Regular cardiac myocyte (primary cell): ENCODE results near the gene USP17L21. TPM values are rescaled to one million over a fixed set of nuclear protein-coding genes. Genes with fewer than 3 reads are reported as not detected.

Source experiments
- total RNA-seq: library from RNA; depleted of rRNA; stranded (reverse); fragments of >200 nt; gene quantifications from 2 replicates; pipeline ENCODE4 v1.2.3, GENCODE V29; 2014

The USP17L21 gene, protein sequence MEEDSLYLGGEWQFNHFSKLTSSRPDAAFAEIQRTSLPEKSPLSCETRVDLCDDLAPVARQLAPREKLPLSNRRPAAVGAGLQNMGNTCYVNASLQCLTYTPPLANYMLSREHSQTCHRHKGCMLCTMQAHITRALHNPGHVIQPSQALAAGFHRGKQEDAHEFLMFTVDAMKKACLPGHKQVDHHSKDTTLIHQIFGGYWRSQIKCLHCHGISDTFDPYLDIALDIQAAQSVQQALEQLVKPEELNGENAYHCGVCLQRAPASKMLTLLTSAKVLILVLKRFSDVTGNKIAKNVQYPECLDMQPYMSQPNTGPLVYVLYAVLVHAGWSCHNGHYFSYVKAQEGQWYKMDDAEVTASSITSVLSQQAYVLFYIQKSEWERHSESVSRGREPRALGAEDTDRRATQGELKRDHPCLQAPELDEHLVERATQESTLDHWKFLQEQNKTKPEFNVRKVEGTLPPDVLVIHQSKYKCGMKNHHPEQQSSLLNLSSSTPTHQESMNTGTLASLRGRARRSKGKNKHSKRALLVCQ
- not detected in 2 replicates for total RNA-seq

DNA sequence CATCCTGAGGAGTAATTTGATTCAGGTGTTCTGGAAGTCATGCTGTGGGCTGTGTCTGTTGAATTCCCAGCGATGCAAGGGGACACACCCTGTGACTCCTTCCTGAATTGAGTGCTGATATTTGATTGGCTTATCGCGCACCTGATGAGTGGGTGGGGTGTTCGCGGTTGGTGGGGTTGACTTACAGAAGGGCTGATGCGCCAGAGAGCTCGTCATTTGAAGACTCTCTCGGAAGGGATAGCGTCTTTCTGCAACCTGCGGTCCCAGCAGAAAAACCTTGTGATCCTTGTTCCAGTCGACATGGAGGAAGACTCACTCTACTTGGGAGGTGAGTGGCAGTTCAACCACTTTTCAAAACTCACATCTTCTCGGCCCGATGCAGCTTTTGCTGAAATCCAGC, at the start of gene USP17L21:
Gene USP17L21, plus strand, starts transcription at position 301 of the 400 bp plus-strand sequence. Its CDS starts 0 bp downstream, at position 301.

DNA sequence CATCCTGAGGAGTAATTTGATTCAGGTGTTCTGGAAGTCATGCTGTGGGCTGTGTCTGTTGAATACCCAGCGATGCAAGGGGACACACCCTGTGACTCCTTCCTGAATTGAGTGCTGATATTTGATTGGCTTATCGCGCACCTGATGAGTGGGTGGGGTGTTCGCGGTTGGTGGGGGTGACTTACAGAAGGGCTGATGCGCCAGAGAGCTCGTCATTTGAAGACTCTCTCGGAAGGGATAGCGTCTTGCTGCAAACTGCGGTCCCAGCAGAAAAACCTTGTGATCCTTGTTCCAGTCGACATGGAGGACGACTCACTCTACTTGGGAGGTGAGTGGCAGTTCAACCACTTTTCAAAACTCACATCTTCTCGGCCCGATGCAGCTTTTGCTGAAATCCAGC, 47.6 kb upstream of the USP17L21 start, which contains the start of gene USP17L11:
Gene USP17L11, plus strand, starts transcription at position 301 of the 400 bp plus-strand sequence. Its CDS starts 0 bp downstream, at position 301.

DNA sequence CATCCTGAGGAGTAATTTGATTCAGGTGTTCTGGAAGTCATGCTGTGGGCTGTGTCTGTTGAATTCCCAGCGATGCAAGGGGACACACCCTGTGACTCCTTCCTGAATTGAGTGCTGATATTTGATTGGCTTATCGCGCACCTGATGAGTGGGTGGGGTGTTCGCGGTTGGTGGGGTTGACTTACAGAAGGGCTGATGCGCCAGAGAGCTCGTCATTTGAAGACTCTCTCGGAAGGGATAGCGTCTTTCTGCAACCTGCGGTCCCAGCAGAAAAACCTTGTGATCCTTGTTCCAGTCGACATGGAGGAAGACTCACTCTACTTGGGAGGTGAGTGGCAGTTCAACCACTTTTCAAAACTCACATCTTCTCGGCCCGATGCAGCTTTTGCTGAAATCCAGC, 42.8 kb upstream of the USP17L21 start, which contains the start of gene USP17L12:
Gene USP17L12, plus strand, starts transcription at position 301 of the 400 bp plus-strand sequence. Its CDS starts 0 bp downstream, at position 301.

DNA sequence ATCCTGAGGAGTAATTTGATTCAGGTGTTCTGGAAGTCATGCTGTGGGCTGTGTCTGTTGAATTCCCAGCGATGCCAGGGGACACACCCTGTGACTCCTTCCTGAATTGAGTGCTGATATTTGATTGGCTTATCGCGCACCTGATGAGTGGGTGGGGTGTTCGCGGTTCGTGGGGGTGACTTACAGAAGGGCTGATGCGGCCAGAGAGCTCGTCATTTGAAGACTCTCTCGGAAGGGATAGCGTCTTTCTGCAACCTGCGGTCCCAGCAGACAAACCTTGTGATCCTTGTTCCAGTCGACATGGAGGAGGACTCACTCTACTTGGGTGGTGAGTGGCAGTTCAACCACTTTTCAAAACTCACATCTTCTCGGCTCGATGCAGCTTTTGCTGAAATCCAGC, 38.1 kb upstream of the USP17L21 start, which contains the start of gene USP17L13:
Gene USP17L13, plus strand, starts transcription at position 301 of the 400 bp plus-strand sequence. Its CDS starts 0 bp downstream, at position 301.

DNA sequence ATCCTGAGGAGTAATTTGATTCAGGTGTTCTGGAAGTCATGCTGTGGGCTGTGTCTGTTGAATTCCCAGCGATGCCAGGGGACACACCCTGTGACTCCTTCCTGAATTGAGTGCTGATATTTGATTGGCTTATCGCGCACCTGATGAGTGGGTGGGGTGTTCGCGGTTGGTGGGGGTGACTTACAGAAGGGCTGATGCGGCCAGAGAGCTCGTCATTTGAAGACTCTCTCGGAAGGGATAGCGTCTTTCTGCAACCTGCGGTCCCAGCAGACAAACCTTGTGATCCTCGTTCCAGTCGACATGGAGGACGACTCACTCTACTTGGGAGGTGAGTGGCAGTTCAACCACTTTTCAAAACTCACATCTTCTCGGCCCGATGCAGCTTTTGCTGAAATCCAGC, 28.6 kb upstream of the USP17L21 start, which contains the start of gene USP17L15:
Gene USP17L15, plus strand, starts transcription at position 301 of the 400 bp plus-strand sequence. Its CDS starts 0 bp downstream, at position 301.

DNA sequence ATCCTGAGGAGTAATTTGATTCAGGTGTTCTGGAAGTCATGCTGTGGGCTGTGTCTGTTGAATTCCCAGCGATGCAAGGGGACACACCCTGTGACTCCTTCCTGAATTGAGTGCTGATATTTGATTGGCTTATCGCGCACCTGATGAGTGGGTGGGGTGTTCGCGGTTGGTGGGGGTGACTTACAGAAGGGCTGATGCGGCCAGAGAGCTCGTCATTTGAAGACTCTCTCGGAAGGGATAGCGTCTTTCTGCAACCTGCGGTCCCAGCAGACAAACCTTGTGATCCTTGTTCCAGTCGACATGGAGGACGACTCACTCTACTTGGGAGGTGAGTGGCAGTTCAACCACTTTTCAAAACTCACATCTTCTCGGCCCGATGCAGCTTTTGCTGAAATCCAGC, 19.1 kb upstream of the USP17L21 start, which contains the start of gene USP17L17:
Gene USP17L17, plus strand, starts transcription at position 301 of the 400 bp plus-strand sequence. Its CDS starts 0 bp downstream, at position 301.

DNA sequence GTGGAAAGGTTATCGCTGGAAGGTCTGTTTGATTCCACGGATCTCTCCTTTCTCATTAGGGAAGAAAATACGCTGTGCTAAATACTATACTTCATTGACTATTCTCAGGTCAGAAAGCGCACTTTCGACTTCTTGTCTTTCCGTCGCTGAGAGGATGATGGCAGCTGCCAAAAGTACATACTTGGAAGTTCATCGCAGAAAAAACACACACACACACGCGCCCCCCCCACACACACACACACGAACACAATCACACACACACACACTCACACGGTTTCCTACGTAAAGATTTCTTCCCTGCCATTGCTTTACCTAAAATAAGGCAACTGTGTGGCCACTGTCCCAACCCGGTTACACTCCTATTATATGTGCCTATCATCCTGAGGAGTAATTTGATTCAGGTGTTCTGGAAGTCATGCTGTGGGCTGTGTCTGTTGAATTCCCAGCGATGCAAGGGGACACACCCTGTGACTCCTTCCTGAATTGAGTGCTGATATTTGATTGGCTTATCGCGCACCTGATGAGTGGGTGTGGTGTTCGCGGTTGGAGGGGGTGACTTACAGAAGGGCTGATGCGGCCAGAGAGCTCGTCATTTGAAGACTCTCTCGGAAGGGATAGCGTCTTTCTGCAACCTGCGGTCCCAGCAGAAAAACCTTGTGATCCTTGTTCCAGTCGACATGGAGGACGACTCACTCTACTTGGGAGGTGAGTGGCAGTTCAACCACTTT, 14.6 kb upstream of the USP17L21 start, which contains the start of gene USP17L18:
Gene USP17L18, plus strand, starts transcription at position 678 of the 728 bp plus-strand sequence. Its CDS starts 0 bp downstream, at position 678.

DNA sequence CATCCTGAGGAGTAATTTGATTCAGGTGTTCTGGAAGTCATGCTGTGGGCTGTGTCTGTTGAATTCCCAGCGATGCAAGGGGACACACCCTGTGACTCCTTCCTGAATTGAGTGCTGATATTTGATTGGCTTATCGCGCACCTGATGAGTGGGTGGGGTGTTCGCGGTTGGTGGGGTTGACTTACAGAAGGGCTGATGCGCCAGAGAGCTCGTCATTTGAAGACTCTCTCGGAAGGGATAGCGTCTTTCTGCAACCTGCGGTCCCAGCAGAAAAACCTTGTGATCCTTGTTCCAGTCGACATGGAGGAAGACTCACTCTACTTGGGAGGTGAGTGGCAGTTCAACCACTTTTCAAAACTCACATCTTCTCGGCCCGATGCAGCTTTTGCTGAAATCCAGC, 9.6 kb upstream of the USP17L21 start, which contains the start of gene USP17L19:
Gene USP17L19, plus strand, starts transcription at position 301 of the 400 bp plus-strand sequence. Its CDS starts 0 bp downstream, at position 301.

DNA sequence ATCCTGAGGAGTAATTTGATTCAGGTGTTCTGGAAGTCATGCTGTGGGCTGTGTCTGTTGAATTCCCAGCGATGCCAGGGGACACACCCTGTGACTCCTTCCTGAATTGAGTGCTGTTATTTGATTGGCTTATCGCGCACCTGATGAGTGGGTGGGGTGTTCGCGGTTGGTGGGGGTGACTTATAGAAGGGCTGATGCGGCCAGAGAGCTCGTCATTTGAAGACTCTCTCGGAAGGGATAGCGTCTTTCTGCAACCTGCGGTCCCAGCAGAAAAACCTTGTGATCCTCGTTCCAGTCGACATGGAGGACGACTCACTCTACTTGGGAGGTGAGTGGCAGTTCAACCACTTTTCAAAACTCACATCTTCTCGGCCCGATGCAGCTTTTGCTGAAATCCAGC, 4.8 kb upstream of the USP17L21 start, which contains the start of gene USP17L20:
Gene USP17L20, plus strand, starts transcription at position 301 of the 400 bp plus-strand sequence. Its CDS starts 0 bp downstream, at position 301.

DNA sequence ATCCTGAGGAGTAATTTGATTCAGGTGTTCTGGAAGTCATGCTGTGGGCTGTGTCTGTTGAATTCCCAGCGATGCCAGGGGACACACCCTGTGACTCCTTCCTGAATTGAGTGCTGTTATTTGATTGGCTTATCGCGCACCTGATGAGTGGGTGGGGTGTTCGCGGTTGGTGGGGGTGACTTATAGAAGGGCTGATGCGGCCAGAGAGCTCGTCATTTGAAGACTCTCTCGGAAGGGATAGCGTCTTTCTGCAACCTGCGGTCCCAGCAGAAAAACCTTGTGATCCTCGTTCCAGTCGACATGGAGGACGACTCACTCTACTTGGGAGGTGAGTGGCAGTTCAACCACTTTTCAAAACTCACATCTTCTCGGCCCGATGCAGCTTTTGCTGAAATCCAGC, 4.6 kb downstream of the USP17L21 start, which contains the start of gene USP17L22:
Gene USP17L22, plus strand, starts transcription at position 301 of the 400 bp plus-strand sequence. Its CDS starts 0 bp downstream, at position 301.

Other genes with a start within 250 kb of the USP17L21 start
- gene FAM90A26, start 92.5 kb upstream of the USP17L21 start, total RNA-seq: not detected in 2 replicates
- not detected in 2 replicates for gene USP17L10, start 52.2 kb upstream of the USP17L21 start, total RNA-seq
- not detected in 2 replicates for gene USP17L11, start 47.5 kb upstream of the USP17L21 start, total RNA-seq
- not detected in 2 replicates for gene USP17L12, start 42.7 kb upstream of the USP17L21 start, total RNA-seq
- under 0.01 TPM in 1 of 2 replicates, not detected in the other for gene USP17L13, start 38.0 kb upstream of the USP17L21 start, total RNA-seq
- not detected in 2 replicates for gene USP17L15, start 28.5 kb upstream of the USP17L21 start, total RNA-seq
- under 0.01 TPM in 1 of 2 replicates, not detected in the other for gene USP17L17, start 19.0 kb upstream of the USP17L21 start, total RNA-seq
- gene USP17L18, start 14.2 kb upstream of the USP17L21 start, total RNA-seq: not detected in 2 replicates
- not detected in 2 replicates for gene USP17L19, start 9.5 kb upstream of the USP17L21 start, total RNA-seq
- not detected in 2 replicates for gene USP17L20, start 4.7 kb upstream of the USP17L21 start, total RNA-seq
- not detected in 2 replicates for gene USP17L22, start 4.7 kb downstream of the USP17L21 start, total RNA-seq
- not detected in 2 replicates for gene USP17L24, start 62.3 kb downstream of the USP17L21 start, total RNA-seq
- gene USP17L25, start 67.0 kb downstream of the USP17L21 start, total RNA-seq: not detected in 2 replicates
- not detected in 2 replicates for gene USP17L26, start 71.8 kb downstream of the USP17L21 start, total RNA-seq
- gene USP17L5, start 76.5 kb downstream of the USP17L21 start, total RNA-seq: not detected in 2 replicates
- gene USP17L27, start 81.3 kb downstream of the USP17L21 start, total RNA-seq: not detected in 2 replicates
- not detected in 2 replicates for gene USP17L28, start 86.0 kb downstream of the USP17L21 start, total RNA-seq
- not detected in 2 replicates for gene USP17L29, start 90.8 kb downstream of the USP17L21 start, total RNA-seq
- not detected in 2 replicates for gene USP17L30, start 100.3 kb downstream of the USP17L21 start, total RNA-seq
- gene DEFB131A, start 181.5 kb downstream of the USP17L21 start, total RNA-seq: not detected in 2 replicates